ENCODE data around the gene ANXA7.

DNA sequence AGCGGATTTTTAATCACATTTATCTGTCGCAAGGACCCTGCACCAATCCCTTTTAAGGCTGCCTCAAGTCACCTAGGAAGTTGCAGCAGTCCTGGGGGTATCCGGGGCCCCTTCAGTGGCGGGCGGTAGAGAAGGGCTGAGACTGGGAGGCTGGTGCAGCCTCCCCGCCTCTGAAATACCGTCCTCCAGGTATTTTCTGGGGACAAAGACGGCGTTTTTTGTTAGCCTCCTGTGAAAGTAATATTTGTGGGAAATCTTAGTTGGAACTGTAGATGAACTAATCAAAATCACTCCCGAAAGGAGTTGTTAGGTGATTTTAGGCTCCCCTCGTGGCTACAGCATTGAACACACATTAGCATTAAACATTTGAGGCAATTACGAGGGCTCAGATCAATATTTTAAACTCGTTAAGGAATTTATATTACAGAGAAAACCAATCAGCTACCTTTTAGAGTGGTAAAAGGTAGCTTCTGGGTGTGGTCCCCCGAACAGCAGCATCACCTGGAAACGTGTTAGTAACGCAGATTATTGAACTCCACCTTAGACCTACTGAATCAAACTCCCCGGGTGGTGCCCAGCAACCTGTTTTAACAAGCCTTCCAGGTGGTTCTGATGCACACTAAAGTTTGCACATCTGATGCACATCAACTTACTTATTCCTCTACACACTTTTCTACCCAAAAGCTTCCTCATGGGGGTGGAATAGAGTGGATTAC is 530 bp upstream of the ANXA7 start:
- TF ChIP-seq CTCF (IDR thresholded peaks at IDR 0.05): no peak
- TF ChIP-seq POLR2A (IDR thresholded peaks at IDR 0.05): no peak
- no peak for TF ChIP-seq POLR2AphosphoS5 (IDR thresholded peaks at IDR 0.05; ENCODE audit: insufficient read depth in 1 of 2, low read depth in 1 of 2)
